ENCODE data around the gene HHIP.
"Not testable (repeated sequence)": the region's sequence is repeated elsewhere in the genome, so short reads cannot be mapped to it uniquely, and the experiment has no call there.

HHIP gene

DNA sequence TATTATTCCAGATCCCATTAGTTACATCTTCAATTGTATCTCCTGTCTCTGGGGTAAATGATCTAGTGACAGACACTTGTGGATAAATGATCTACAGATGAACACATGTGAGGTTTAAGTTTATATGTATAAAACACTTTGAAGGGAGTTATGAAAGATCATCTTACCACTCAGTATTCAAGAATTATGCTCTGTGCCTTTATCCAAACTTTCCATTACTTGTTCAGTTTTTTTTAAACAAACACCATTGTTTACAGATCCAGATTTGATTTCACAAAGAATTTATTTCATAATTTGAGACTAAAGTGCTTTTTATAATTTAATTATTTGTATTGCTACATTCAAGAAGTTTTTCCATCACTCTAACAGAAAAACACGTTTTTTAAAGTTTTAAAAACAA, 142.5 kb downstream of the HHIP start:
- Histone ChIP-seq H3K27me3 (ENCODE audit: insufficient read depth, low read depth) (no peaks in the 10 kb centered on the region), H3K36me3 (ENCODE audit: insufficient read depth) (no peaks in the 10 kb centered on the region), H3K4me2 (no peak overlapping the region), H3K9ac (no peak overlapping the region), H2AFZ (ENCODE audit: low read depth) (no peak overlapping the region), H3K79me2 (ENCODE audit: insufficient read depth, low read depth) (no peaks in the 10 kb centered on the region), H3K4me1 (ENCODE audit: low read depth, poor library complexity, severe bottlenecking) (no peaks in the 10 kb centered on the region), H3K27ac (no peak overlapping the region), H4K20me1 (ENCODE audit: insufficient read depth) (no peaks in the 10 kb centered on the region), H3K4me3 (IDR thresholded peaks at IDR 0.05; ENCODE audit: insufficient read depth, low read depth, low read length) (no peak overlapping the region)
- TF ChIP-seq, protein P1, sequence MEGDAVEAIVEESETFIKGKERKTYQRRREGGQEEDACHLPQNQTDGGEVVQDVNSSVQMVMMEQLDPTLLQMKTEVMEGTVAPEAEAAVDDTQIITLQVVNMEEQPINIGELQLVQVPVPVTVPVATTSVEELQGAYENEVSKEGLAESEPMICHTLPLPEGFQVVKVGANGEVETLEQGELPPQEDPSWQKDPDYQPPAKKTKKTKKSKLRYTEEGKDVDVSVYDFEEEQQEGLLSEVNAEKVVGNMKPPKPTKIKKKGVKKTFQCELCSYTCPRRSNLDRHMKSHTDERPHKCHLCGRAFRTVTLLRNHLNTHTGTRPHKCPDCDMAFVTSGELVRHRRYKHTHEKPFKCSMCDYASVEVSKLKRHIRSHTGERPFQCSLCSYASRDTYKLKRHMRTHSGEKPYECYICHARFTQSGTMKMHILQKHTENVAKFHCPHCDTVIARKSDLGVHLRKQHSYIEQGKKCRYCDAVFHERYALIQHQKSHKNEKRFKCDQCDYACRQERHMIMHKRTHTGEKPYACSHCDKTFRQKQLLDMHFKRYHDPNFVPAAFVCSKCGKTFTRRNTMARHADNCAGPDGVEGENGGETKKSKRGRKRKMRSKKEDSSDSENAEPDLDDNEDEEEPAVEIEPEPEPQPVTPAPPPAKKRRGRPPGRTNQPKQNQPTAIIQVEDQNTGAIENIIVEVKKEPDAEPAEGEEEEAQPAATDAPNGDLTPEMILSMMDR (conservative IDR thresholded peaks at IDR 0.05; ENCODE audit: low read depth, low read length): no peak

- not testable (repeated sequence) for H3K4me3 ChIP-seq (IDR thresholded peaks at IDR 0.05; ENCODE audit: insufficient read depth, low read depth, low read length); H3K4me2 ChIP-seq; H3K27me3 ChIP-seq (ENCODE audit: insufficient read depth, low read depth); H3K36me3 ChIP-seq (ENCODE audit: insufficient read depth); H2AFZ ChIP-seq (ENCODE audit: low read depth); H3K27ac ChIP-seq; H3K9ac ChIP-seq; H3K79me2 ChIP-seq (ENCODE audit: insufficient read depth, low read depth); H3K4me1 ChIP-seq (ENCODE audit: low read depth, poor library complexity, severe bottlenecking); H4K20me1 ChIP-seq (ENCODE audit: insufficient read depth)
These were observed 146.0 kb downstream of the HHIP start for GRCh38 chr4:144791933-144792332.
